HFF-Myc (cell line): ENCODE results near the gene PRKCD.

ENCODE experiments used
- DNase-seq: peaks from one replicate; pipeline ENCODE4 v3.0.0-alpha.2; 2011; ENCODE audit warnings: low read depth; ENCODE audit errors: extremely low read depth
- H3K4me3 ChIP-seq: replicated peaks from 2 replicates; pipeline ENCODE4 v1.5.1; 2011; ENCODE audit warnings: low read depth, mild to moderate bottlenecking, control low read depth, low read length
- TF ChIP-seq, protein P1 (sequence below): IDR thresholded peaks from 2 replicates; pipeline ENCODE4 v1.5.1; 2012; ENCODE audit warnings: mild to moderate bottlenecking, low read depth, low read length, control low read depth; ENCODE audit errors: missing control alignments

PRKCD gene

GRCh38 chr3:53139906-53140846 lies 20.8 kb upstream of the PRKCD start:
- TF ChIP-seq, protein P1, sequence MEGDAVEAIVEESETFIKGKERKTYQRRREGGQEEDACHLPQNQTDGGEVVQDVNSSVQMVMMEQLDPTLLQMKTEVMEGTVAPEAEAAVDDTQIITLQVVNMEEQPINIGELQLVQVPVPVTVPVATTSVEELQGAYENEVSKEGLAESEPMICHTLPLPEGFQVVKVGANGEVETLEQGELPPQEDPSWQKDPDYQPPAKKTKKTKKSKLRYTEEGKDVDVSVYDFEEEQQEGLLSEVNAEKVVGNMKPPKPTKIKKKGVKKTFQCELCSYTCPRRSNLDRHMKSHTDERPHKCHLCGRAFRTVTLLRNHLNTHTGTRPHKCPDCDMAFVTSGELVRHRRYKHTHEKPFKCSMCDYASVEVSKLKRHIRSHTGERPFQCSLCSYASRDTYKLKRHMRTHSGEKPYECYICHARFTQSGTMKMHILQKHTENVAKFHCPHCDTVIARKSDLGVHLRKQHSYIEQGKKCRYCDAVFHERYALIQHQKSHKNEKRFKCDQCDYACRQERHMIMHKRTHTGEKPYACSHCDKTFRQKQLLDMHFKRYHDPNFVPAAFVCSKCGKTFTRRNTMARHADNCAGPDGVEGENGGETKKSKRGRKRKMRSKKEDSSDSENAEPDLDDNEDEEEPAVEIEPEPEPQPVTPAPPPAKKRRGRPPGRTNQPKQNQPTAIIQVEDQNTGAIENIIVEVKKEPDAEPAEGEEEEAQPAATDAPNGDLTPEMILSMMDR = no peak
- no peak overlapping the region for H3K4me3 ChIP-seq
- DNase-seq = no peak

- no peak for DNase-seq
- TF ChIP-seq, protein P1 = no peak
- no peak overlapping the region for H3K4me3 ChIP-seq
Observed at GRCh38 chr3:53140847-53141845, 19.9 kb upstream of the PRKCD start.

DNA sequence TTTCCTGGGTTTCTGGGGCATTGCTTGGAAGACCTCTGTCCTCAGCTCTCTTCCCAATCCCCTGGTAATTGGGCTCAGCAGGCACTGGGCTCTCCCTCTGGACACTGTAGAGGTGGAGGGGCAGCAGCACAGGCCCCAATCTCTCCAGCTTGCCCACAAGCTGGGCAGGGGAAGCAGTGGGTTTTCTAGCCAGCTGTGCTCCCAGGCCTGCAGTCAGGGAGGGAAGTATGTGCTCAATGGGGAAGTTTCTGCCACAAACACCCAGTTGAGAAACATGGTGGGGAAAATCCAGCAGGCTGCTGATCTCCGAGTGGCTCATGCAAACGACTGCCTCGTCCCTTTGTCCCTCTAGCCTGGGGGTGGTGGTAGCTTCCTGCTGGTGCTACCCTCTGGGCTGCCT lies 18.0 kb upstream of the PRKCD start:
- no peak for DNase-seq

GRCh38 chr3:53144446-53144845 lies 16.6 kb upstream of the PRKCD start:
- TF ChIP-seq, protein P1 = no peak
- DNase-seq = no peak
- no peak overlapping the region for H3K4me3 ChIP-seq

More for the DNA sequence above, 18.0 kb upstream of the PRKCD start:
- TF ChIP-seq, protein P1 = no peak
- no peak overlapping the region for H3K4me3 ChIP-seq

DNA sequence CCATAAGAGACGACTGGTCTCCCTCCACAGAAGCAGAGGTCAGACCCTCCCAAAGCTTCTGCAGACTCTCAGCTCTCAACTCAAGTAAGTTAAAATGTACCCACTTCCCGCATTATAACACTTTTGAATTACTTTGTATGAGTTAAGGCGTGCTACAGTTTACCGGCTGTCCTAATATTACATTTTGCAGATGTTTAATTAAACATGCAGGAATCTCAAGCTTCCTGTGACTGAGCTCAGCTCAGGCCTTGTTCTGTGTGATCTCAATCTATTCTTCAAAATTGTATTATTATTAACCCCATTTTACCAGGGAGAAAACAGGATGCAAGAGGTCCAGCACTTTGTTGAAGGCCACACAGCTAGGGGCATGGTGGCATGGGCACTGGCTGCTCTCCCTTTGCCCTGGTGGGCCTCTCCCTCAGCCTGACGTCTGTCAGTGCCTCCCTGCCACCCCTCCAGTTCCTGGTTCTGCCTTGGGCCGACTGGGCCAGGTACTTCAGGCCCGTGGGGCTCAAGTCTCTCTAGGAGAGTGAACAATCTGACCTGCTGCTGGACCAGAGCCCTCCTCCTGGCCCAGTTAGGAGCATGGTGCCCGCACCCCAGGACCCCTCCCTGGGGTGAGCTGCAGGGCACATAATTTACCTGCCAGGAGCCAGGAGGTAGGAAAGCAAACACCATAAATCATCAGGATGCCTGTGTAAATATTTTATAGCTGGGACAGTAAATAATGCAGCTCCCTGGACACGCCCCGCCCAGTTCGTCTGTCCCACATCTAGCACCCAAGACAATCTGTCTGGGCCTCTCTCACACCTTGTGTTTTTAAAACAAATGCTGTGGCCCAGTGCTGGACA lies 15.9 kb upstream of the PRKCD start:
- no peak for DNase-seq
- no peak overlapping the region for H3K4me3 ChIP-seq
- TF ChIP-seq, protein P1 = no peak

GRCh38 chr3:53145713-53146080 lies 15.3 kb upstream of the PRKCD start:
- no peak for DNase-seq
- TF ChIP-seq, protein P1 = no peak
- H3K4me3 ChIP-seq = no peak overlapping the region
